ENCODE measurements around the gene ELOVL5.
A peak's percentile ranks its signal among the peaks of the same experiment; 100 is the strongest.

The ELOVL5 gene

DNA sequence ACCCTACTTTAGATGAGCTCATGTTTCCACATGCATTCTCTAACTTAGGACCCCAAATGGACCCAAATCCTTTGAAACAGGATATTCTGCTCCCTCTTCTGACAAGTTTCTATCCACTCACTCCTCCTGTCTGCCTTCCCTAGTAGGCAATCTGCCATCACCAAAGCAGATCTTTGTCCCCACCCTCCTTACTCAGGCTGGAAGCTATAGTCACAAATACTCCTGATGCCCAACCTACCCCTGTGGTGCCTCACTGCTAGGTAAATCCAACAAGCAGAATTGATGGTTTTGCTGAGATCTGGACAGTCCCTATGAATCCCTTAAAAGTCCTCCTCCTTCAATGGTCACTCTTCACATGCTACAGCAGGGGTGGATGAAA is 21.7 kb downstream of the ELOVL5 start:
- Histone ChIP-seq H3K4me1 (ENCODE audit: control insufficient read depth in 1 of 2, insufficient read depth in 1 of 2, low read depth in 1 of 2, low read length in 1 of 2) (peaks cover 52 to 75% of the 10 kb centered on the region in 2 experiments), H3K4me3 (ENCODE audit: low read depth in 1 of 2, low read length in 1 of 2) (no peak overlapping the region), H3K27ac (peak overlapping the region; percentile 74), H3K9me3 (no peaks in the 10 kb centered on the region), H3K27me3 (no peaks in the 10 kb centered on the region), H3K36me3 (peaks cover 5% of the 10 kb centered on the region)
- TF ChIP-seq CTCF (IDR thresholded peaks at IDR 0.05): no peak

DNA sequence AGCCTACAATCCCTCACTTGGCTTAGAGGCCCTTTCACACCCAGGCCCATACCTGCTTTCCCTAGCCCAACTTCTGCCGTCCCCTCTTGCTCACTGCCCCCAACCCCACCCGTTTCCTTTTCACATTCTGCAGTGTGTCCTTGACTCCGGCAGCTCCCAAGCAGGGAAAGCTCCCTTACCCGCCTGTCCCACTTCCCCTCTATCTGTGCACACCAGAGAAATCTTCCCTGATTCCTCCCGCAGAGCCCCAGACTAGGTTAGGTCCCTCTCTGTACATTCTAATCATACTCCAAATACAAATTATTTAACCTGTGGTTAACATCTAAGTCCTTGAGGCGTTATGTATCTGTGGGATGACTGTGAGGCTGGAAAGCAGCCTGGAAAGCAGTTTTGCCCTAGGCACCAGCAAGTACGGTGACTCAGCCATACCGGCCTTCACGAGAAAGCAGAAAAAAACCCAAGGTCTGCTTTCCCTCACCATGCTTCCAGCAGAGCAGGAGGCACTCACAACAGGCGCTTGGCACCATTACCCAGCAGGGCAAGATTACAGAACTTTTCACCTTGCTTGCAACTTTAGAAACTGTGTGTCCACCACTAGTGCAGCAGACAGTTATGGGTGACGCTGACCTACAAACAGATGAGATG is 22.3 kb downstream of the ELOVL5 start:
- H3K4me1 ChIP-seq (ENCODE audit: control insufficient read depth in 1 of 2, insufficient read depth in 1 of 2, low read depth in 1 of 2, low read length in 1 of 2): peaks cover 52 to 76% of the 10 kb centered on the region in 2 experiments
- H3K27me3 ChIP-seq: no peaks in the 10 kb centered on the region
- no peak for TF ChIP-seq CTCF (IDR thresholded peaks at IDR 0.05)
- no peak overlapping the region for H3K4me3 ChIP-seq (ENCODE audit: low read depth in 1 of 2, low read length in 1 of 2)
- peaks cover 3% of the 10 kb centered on the region for H3K36me3 ChIP-seq
- peak overlapping the region; percentile 74 for H3K27ac ChIP-seq
- no peaks in the 10 kb centered on the region for H3K9me3 ChIP-seq

DNA sequence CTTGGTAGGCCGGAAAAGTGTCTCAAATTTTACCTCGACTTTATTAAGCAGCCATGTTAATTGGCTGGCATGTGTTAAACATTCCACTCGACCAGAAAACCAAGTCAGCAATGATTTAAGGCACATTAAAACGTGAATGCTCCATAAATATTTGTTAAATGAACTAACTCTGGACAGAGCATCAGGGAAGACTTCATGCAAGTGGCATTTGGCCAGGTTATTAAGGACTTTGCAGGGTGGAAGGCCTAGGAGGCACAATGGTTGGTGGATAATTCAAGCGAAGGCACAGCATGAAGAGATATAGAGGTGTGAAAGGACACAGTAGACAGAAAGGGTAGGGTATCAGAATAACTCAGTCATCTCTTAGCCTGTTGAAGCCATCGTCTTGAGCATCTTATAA is 23.0 kb downstream of the ELOVL5 start:
- H3K4me1 ChIP-seq (ENCODE audit: control insufficient read depth in 1 of 2, insufficient read depth in 1 of 2, low read depth in 1 of 2, low read length in 1 of 2): peaks cover 59 to 77% of the 10 kb centered on the region in 2 experiments

DNA sequence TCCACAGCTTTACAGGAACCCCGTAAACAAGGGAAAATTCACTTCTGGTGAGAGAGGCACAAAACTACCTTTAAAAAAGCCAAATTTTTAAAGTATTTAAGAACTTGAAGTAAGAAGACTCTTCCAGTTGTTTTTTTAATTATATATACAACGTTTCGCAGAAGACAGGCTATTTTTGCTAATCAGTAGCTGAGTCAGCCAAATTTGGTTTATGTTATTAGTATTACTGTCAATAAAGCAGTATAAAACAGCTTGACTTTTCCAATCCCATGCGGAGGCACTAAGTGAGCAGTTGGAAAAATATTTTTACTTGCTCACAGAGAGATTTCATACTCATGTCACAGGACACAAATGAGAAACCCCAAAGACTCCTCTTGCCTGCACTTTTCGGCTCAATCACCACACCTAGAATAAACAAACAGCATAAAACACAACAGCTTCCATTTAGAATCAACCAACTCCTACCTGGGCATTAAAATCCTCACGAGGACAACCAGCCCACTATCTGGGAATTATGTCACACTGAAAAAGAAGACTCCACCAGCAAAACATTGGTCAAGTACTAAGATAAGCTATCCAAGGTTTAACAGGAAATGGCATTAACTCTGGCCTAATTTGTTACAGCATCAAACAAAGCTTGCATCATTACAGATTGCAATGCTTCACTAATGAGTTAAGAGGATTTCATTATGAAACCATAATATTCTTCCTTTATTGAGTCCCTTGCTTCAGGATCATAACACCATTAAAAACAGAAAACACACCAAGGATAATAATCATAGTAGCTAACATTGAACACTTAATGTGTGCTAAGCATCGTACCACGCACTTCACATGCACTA is 26.3 kb downstream of the ELOVL5 start:
- no peak for TF ChIP-seq CTCF (IDR thresholded peaks at IDR 0.05)
- peaks cover 55 to 83% of the 10 kb centered on the region in 2 experiments for H3K4me1 ChIP-seq (ENCODE audit: control insufficient read depth in 1 of 2, insufficient read depth in 1 of 2, low read depth in 1 of 2, low read length in 1 of 2)
- H3K27ac ChIP-seq: peak overlapping the region; percentile 79
- H3K36me3 ChIP-seq: no peaks in the 10 kb centered on the region
- no peaks in the 10 kb centered on the region for H3K27me3 ChIP-seq
- no peaks in the 10 kb centered on the region for H3K9me3 ChIP-seq
- peak overlapping the region in 1 of 2 experiments; percentile 19 for H3K4me3 ChIP-seq (ENCODE audit: low read depth in 1 of 2, low read length in 1 of 2)

More for the DNA sequence above, 23.0 kb downstream of the ELOVL5 start:
- H3K27me3 ChIP-seq: no peaks in the 10 kb centered on the region
- no peaks in the 10 kb centered on the region for H3K36me3 ChIP-seq
- no peak for TF ChIP-seq CTCF (IDR thresholded peaks at IDR 0.05)
- no peaks in the 10 kb centered on the region for H3K9me3 ChIP-seq
- no peak overlapping the region for H3K4me3 ChIP-seq (ENCODE audit: low read depth in 1 of 2, low read length in 1 of 2)
- peak overlapping the region; percentile 74 for H3K27ac ChIP-seq

DNA sequence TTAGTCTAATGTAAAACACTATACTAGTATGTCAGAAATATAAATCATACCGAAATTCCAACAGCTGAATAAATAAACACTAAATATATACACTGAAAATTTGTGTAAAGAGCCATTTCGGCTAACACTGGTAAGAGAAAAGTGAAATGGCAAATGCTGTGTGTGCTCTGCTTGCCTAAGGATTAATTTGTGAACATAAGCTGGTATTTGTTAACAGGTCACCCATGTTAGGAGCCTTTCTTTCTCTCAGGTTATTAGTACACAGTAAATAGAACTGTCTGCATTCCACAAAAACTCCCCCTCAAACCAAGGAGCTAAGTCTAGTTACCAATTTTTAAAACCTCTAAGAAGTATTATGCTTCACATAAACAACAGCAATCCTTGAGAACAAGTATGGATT is 27.0 kb downstream of the ELOVL5 start:
- H3K36me3 ChIP-seq: no peaks in the 10 kb centered on the region
- H3K27me3 ChIP-seq: no peaks in the 10 kb centered on the region
- TF ChIP-seq CTCF (IDR thresholded peaks at IDR 0.05): no peak
- peaks cover 48 to 76% of the 10 kb centered on the region in 2 experiments for H3K4me1 ChIP-seq (ENCODE audit: control insufficient read depth in 1 of 2, insufficient read depth in 1 of 2, low read depth in 1 of 2, low read length in 1 of 2)
- peak overlapping the region; percentile 79 for H3K27ac ChIP-seq
- no peaks in the 10 kb centered on the region for H3K9me3 ChIP-seq
- no peak overlapping the region for H3K4me3 ChIP-seq (ENCODE audit: low read depth in 1 of 2, low read length in 1 of 2)
